ENCODE measurements around the gene KRT23. TPM values are rescaled to one million over a fixed set of nuclear protein-coding genes. Genes with fewer than 3 reads are reported as not detected.

Gene KRT23
- total and polyA plus RNA-seq, 2 of the 13 experiments (the other 11 are each of a cell fraction or from before 2014, with no cell fraction given): 24.7 to 51.1 TPM

- TF ChIP-seq, protein P1, sequence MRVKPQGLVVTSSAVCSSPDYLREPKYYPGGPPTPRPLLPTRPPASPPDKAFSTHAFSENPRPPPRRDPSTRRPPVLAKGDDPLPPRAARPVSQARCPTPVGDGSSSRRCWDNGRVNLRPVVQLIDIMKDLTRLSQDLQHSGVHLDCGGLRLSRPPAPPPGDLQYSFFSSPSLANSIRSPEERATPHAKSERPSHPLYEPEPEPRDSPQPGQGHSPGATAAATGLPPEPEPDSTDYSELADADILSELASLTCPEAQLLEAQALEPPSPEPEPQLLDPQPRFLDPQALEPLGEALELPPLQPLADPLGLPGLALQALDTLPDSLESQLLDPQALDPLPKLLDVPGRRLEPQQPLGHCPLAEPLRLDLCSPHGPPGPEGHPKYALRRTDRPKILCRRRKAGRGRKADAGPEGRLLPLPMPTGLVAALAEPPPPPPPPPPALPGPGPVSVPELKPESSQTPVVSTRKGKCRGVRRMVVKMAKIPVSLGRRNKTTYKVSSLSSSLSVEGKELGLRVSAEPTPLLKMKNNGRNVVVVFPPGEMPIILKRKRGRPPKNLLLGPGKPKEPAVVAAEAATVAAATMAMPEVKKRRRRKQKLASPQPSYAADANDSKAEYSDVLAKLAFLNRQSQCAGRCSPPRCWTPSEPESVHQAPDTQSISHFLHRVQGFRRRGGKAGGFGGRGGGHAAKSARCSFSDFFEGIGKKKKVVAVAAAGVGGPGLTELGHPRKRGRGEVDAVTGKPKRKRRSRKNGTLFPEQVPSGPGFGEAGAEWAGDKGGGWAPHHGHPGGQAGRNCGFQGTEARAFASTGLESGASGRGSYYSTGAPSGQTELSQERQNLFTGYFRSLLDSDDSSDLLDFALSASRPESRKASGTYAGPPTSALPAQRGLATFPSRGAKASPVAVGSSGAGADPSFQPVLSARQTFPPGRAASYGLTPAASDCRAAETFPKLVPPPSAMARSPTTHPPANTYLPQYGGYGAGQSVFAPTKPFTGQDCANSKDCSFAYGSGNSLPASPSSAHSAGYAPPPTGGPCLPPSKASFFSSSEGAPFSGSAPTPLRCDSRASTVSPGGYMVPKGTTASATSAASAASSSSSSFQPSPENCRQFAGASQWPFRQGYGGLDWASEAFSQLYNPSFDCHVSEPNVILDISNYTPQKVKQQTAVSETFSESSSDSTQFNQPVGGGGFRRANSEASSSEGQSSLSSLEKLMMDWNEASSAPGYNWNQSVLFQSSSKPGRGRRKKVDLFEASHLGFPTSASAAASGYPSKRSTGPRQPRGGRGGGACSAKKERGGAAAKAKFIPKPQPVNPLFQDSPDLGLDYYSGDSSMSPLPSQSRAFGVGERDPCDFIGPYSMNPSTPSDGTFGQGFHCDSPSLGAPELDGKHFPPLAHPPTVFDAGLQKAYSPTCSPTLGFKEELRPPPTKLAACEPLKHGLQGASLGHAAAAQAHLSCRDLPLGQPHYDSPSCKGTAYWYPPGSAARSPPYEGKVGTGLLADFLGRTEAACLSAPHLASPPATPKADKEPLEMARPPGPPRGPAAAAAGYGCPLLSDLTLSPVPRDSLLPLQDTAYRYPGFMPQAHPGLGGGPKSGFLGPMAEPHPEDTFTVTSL (CRISPR knock-in tag; IDR thresholded peaks at IDR 0.05; ENCODE audit: borderline replicate concordance): peak; percentile 88; the same call in 1 of the 2 replicates
- no peak for TF ChIP-seq DZIP1 (CRISPR knock-in tag; IDR thresholded peaks at IDR 0.05)
- TF ChIP-seq MED1 (CRISPR knock-in tag; IDR thresholded peaks at IDR 0.05): peak; percentile 93
- TF ChIP-seq SNAPC2 (CRISPR knock-in tag; IDR thresholded peaks at IDR 0.05): 0 out of 2 replicates have a peak, but pooled peaks have one; percentile 49
- TF ChIP-seq KDM2A (CRISPR knock-in tag; IDR thresholded peaks at IDR 0.05; ENCODE audit: borderline replicate concordance, low read depth): no peak
Measured at GRCh38 chr17:40958086-40958953, 20.9 kb upstream of the KRT23 start (continued).
